Suppressor macrophage (primary cell): Measurements from ENCODE around the gene PPARG.

ENCODE experiments used
- DNase-seq, 4 experiments: peaks; one replicate each; pipeline ENCODE4 v3.0.0-alpha.2; 2020 to 2022

Gene PPARG

DNA sequence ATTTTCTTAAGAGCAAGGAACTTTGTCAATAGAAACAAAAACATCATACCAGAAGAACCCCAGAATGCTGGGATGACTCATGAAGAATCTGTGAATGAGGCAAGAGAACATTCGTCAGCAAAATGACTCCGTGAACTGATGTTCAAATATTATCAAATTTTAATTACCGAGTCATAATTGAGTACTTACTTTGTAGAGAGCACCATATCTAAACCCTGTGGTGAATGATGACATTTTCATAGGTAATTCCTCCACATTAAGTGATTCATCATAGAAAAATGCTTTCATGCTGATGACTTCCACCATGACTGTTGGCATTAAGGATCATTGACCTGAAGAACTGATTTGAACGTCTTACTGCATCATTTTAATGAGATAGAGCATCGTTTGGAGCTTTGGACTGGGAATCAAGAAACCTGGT lies 56.3 kb downstream of the PPARG start:
- DNase-seq, result peak in 2 of 4 experiments; percentile 41 to 55

DNA sequence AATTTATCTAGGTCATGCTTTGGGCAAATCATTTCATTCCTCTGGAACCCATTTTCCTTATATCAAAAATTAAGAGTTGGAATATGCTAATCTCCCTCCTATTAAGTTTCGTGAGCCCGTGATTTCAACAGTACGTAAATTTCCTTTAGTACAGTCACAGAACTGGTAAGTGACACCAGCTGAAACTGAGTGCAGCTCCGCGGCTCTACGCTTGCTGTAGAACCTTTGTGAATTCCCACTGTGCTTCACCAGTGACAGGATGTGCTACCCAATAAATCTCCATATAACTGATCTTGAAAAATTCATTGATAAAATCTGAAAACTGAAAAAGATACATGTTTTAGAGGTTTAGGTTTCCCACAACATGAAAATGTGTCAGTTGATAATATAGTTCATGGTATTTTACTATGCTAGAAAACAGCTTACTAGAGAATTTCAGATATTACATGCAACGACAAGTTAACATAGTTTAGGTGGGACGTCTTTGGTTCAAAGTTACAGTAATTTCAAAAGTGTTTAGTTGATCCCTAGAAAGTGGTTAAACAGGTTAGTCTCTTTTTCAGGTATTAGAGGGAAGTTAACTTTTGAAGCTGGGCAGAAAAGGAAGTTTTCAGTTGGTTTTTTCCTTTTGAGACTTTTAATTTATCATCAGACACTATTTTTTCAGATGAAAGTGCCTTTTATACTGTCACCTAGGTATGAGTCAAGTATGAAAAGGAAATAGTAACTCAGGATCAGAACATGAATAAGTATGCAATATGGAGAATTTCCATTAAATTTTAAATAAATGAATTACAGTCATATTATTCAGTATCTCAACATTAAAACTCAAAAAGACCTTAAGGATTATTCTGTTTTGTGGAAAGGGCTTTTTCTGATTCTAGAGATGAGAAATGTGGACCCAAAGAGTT lies 57.0 kb downstream of the PPARG start:
- no peak for DNase-seq

DNA sequence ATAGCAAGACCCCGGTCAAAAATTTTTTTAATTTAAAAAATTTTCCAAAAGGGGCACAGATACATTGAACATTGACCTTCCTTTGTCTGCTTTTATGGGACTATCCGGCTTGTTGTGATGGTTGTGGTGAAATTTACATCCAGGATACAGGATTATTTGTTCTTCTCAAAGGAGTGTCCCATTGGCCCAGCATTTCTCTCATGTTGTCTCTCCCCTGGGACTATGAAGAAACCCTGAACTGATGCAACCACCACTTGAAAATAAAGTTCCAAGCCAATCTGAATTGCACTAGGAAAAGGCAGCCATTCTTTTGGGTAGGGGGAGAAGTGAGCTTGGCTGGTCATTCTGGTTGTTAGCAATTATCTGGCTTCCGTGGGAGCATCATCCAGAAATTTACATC lies 58.4 kb downstream of the PPARG start:
- DNase-seq, result no peak

- DNase-seq, result peak; percentile 81 to 95 (median 89)
These were observed 61.3 kb downstream of the PPARG start for GRCh38 chr3:12349895-12350811.

- DNase-seq, result peak; percentile 75 to 88 (median 82)
These were observed 62.3 kb downstream of the PPARG start for GRCh38 chr3:12351145-12351544.

GRCh38 chr3:12352253-12352652 lies 63.4 kb downstream of the PPARG start:
- DNase-seq, result peak in 2 of 4 experiments; percentile 56 to 58

- DNase-seq, result no peak
These were observed 63.9 kb downstream of the PPARG start for GRCh38 chr3:12352755-12353154.

- peak; percentile 61 to 90 (median 80) for DNase-seq
These were observed 65.1 kb downstream of the PPARG start for GRCh38 chr3:12353796-12354525.

GRCh38 chr3:12356175-12356574 lies 67.3 kb downstream of the PPARG start:
- DNase-seq, result peak in 2 of 4 experiments; percentile 15 to 26

GRCh38 chr3:12356996-12357395 lies 68.1 kb downstream of the PPARG start:
- DNase-seq, result peak; percentile 76 to 92 (median 83)

DNA sequence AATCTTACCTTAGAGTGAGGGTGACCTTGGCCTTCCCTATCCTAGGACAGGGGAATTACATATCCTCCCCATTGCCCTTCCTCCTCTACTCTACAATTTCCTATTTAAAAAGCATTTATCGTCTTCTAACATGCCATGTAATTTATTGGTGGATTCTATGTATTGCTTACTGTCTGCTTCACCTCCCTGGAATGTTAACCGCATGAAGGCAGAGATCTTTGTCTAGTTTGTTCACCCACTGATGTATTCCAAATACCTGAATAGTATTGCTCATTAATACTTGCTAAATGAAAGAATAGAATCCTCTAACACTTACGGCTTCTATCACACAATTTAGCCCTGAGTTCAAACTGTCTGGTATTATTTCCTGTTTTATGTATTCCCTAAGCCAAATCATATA lies 68.6 kb downstream of the PPARG start:
- DNase-seq, result no peak

DNA sequence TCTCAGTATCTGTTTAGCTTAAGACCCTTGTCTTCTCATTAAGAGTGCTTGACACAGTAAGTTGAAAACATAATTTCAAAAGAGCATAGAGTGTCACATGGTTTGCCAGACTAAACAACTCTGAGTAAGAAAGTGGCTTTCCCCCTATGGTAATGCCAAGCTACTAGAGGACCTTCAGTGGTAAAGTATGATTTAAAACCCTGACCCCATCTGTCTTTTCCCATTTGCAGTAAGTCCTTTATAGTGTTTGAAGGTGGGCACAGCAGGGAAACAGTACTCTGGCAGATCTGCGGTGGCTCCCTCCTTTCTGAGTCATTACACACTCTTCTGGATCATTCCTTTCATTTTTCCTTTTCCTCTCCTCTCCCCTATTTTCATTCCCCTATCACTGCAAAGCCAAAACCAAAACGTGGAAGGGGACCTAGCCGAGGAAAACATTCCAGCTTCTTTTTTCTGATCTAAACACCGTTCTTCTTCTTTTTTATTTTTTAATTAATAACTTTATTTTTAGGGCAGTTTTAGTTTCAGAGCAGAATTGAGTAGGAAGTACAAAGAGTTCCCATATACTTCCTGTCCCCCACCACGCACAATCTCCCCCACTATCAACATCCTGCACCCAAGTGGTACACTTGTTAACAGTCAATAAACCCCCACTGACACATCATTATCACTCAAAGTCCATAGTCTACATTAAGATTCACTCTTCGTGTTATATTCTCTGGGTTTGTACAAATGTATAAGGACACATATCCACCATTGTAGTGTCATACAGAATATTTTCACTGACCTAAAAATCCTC lies 74.7 kb downstream of the PPARG start:
- DNase-seq, result peak in 1 of 4 experiments; percentile 28

DNA sequence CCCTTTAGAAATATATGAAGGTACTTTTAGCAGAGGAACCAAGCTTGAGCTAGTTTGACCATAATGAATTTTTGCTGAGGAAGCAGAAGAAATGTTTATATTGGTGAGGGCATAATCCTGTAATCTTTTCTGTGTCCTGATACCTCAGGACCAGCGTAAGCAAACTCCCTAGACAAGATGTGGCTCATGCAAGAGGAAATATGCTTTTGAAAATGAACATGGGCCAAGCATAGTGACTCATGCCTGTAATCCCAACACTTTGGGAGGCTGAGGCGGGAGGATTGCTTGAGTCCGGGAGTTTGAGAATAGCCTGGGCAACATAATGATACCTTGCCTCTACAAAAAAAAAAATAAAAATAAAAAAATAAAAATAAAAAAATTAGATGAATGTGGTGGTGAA lies 78.5 kb downstream of the PPARG start:
- no peak for DNase-seq

- DNase-seq, result no peak
These were observed 80.2 kb downstream of the PPARG start for GRCh38 chr3:12369029-12369428.

- DNase-seq, result no peak
These were observed 80.7 kb downstream of the PPARG start for GRCh38 chr3:12369598-12369997.

DNA sequence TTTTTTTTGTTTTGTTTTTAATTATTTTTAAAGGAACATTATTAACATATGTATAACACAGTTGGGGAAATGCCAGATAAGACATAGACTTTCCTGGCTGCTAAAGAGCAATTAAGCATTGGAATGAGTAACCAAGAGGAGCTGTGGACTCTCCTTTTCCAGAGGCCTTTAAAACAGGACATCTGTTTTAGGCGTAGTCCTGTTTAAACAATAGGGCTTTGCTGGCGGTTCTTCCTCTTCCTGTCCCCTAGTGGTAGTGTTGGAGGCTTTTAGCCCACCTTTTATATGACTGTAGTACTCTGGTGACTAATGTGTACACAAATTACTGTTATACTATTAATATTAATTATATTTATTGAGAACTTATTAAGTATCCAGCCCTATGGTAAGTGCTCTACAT lies 81.9 kb downstream of the PPARG start:
- DNase-seq, result no peak

- DNase-seq, result no peak
These were observed 82.8 kb downstream of the PPARG start for GRCh38 chr3:12371525-12372140.

GRCh38 chr3:12372741-12373280 lies 83.9 kb downstream of the PPARG start:
- DNase-seq, result peak in 1 of 4 experiments; percentile 36

GRCh38 chr3:12375572-12375971 lies 86.7 kb downstream of the PPARG start:
- no peak for DNase-seq

DNA sequence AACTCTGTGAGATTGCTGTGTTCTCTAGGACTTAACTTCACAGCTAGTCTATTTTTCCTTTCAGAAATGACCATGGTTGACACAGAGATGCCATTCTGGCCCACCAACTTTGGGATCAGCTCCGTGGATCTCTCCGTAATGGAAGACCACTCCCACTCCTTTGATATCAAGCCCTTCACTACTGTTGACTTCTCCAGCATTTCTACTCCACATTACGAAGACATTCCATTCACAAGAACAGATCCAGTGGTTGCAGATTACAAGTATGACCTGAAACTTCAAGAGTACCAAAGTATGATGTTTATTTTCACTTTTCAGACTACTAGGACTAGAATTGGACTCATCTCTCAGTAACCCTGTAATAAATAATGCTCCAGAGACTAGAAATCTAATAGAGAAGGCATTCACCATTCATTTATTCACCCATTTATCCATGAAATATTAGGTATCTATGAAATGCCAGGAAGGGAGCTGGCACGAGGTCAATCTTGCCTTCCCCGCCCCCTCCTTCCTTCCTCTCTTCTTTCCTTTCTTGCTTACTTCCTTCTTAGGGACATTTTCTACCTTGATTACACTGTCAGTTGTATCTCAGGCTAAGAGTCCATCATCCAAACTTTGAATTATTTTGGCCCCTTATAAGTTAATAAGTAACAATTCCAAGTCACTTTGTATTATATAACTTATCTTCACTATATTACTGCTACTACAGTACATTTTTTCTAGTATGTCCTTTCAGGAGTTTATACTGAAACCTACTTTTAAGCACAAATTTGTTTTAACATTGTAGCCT lies 91.0 kb downstream of the PPARG start:
- no peak for DNase-seq
